Peyer's patch (tissue), 4 donors: ENCODE results near the gene SEH1L. TPM values are rescaled to one million over a fixed set of nuclear protein-coding genes. Genes with fewer than 3 reads are reported as not detected.

ENCODE experiments used
- DNase-seq, 3 donors: peaks; one replicate each; pipeline ENCODE4 v3.0.0-alpha.2; 2017 to 2019
- H3K27ac ChIP-seq, 4 donors: fragments of 200-600 bp; sonication (generic); one replicate each; pipeline ENCODE4 v1.5.1; 2016 to 2019
- H3K27me3 ChIP-seq, 2 donors: fragments of 200-600 bp; sonication (generic); one replicate each; pipeline ENCODE4 v1.5.1; 2019
- H3K36me3 ChIP-seq, 3 donors: fragments of 200-600 bp; sonication (generic); one replicate each; pipeline ENCODE4 v1.5.1; 2016 to 2019
- H3K4me1 ChIP-seq, 4 donors: fragments of 200-600 bp; sonication (generic); one replicate each; pipeline ENCODE4 v1.5.1; 2016 to 2019
- H3K4me3 ChIP-seq, 4 donors: fragments of 200-600 bp; sonication (generic); 1 replicate in 3 of 4; 2 replicates in 1 of 4; pipeline ENCODE4 v1.5.1; 2016 to 2019; ENCODE audit warnings: mild to moderate bottlenecking in 1 of 4
- H3K9me3 ChIP-seq, 4 donors: fragments of 200-600 bp; sonication (generic); one replicate each; pipeline ENCODE4 v1.5.1; 2016 to 2019; ENCODE audit warnings: mild to moderate bottlenecking in 1 of 4
- POLR2A ChIP-seq, 2 donors: fragments of 450-650 bp; IDR thresholded peaks; one replicate each; pipeline ENCODE4 v1.5.1; 2017; ENCODE audit warnings: antibody characterized with exemption in 2 of 2, mild to moderate bottlenecking in 2 of 2, moderate library complexity in 2 of 2
- total RNA-seq, 4 donors: library from RNA; depleted of rRNA; stranded (reverse); fragments of >200 nt; gene quantifications; one replicate each; pipeline ENCODE4 v1.1.0, GENCODE V29; 2016
- TF ChIP-seq, protein P1 (sequence below), 6 experiments: fragments of 450-650 bp in 4 of 6; fragments of 200-600 bp in 2 of 6; sonication (generic) in 1 of 6; IDR thresholded peaks; one replicate each; pipeline ENCODE4 v1.5.1; 2017 to 2019; ENCODE audit warnings: antibody characterized with exemption in 6 of 6, mild to moderate bottlenecking in 3 of 6, moderate library complexity in 1 of 6

SEH1L gene
- total RNA-seq, 4 donors from 2014 or later, result 18.6 to 38.0 (median 25.3) TPM

DNA sequence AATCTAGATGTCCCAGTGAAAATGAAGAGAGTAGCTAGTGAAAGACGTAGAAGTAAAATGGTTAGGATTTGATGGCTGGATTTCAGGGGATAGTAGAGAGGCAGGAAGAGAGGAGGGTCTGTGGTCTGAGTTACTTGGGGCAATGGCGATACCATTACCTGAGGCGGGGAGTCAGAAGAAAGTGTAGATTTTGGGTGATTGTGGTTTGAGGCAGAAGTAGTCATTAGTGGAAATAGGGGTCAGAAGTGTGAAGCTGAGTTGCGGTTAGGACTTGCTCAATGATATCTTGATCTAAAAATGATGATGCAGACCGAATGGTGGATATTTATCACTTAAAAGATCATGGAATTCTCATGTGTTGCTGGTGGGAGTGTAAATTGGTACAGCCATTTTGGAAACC is 84.4 kb downstream of the SEH1L start:
- no peaks in the 10 kb centered on the region for H3K27me3 ChIP-seq
- DNase-seq, result no peak
- H3K36me3 ChIP-seq, result peaks cover 0 to 37% (median 0%) of the 10 kb centered on the region in 3 donors
- no peak overlapping the region for H3K4me3 ChIP-seq
- H3K9me3 ChIP-seq, result no peaks in the 10 kb centered on the region
- no peak overlapping the region for H3K27ac ChIP-seq
- H3K4me1 ChIP-seq, result no peaks in the 10 kb centered on the region
- no peak for TF ChIP-seq POLR2A (IDR thresholded peaks at IDR 0.05)
- TF ChIP-seq, protein P1, sequence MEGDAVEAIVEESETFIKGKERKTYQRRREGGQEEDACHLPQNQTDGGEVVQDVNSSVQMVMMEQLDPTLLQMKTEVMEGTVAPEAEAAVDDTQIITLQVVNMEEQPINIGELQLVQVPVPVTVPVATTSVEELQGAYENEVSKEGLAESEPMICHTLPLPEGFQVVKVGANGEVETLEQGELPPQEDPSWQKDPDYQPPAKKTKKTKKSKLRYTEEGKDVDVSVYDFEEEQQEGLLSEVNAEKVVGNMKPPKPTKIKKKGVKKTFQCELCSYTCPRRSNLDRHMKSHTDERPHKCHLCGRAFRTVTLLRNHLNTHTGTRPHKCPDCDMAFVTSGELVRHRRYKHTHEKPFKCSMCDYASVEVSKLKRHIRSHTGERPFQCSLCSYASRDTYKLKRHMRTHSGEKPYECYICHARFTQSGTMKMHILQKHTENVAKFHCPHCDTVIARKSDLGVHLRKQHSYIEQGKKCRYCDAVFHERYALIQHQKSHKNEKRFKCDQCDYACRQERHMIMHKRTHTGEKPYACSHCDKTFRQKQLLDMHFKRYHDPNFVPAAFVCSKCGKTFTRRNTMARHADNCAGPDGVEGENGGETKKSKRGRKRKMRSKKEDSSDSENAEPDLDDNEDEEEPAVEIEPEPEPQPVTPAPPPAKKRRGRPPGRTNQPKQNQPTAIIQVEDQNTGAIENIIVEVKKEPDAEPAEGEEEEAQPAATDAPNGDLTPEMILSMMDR (IDR thresholded peaks at IDR 0.05), result no peak

DNA sequence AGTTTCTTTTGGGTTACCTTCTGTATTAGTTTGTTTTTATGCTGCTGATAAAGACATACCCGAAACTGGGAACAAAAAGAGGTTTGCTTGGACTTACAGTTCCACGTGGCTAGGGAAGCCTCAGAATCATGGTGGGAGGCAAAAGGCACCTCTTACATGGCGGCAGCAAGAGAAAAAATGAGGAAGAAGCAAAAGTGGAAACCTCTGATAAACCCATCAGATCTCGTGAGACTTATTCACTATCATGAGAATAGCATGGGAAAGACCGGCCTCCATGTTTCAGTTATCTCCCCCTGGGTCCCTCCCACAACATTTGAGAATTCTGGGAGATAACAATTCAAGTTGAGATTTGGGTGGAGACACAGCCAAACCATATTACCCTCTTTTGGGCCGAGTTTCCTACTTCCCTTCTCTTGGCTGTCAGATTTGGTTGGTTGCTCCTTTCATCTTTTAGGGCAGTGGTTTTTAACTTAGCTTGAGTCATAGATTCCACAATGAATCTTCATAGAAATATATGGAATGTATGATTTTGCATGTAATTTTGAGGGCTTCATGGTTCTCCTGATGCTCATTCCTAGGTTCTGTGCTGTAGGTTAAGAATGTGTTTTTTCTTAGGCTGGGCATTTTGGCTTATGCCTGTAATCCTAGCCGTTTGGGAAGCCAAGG is 87.6 kb downstream of the SEH1L start:
- no peaks in the 10 kb centered on the region for H3K4me1 ChIP-seq
- DNase-seq, result no peak
- TF ChIP-seq POLR2A (IDR thresholded peaks at IDR 0.05), result no peak
- TF ChIP-seq, protein P1 (IDR thresholded peaks at IDR 0.05), result no peak
- H3K27me3 ChIP-seq, result no peaks in the 10 kb centered on the region
- H3K36me3 ChIP-seq, result peaks cover 0 to 21% (median 0%) of the 10 kb centered on the region in 3 donors
- no peak overlapping the region for H3K27ac ChIP-seq
- no peak overlapping the region for H3K4me3 ChIP-seq
- H3K9me3 ChIP-seq, result no peaks in the 10 kb centered on the region

- TF ChIP-seq, protein P1 (IDR thresholded peaks at IDR 0.05), result no peak
- TF ChIP-seq POLR2A (IDR thresholded peaks at IDR 0.05), result no peak
- Histone ChIP-seq H3K4me1 (no peaks in the 10 kb centered on the region), H3K27me3 (no peaks in the 10 kb centered on the region), H3K36me3 (peaks cover 0 to 19% (median 0%) of the 10 kb centered on the region in 3 donors), H3K9me3 (no peaks in the 10 kb centered on the region), H3K4me3 (no peak overlapping the region), H3K27ac (no peak overlapping the region)
- DNase-seq, result no peak
Measured at GRCh38 chr18:13036622-13037320, 89.0 kb downstream of the SEH1L start.

Other genes starting within 250 kb of the SEH1L start
- gene CEP76, start 245.3 kb upstream of the SEH1L start, total RNA-seq, result 10 to 100 TPM; 11.5 to 28.2 (median 15.5) TPM
- gene PSMG2, start 245.0 kb upstream of the SEH1L start, total RNA-seq, result 10 to 100 TPM; 49.2 to 55.3 (median 51.2) TPM
- 10 to 100 TPM; 28.9 to 43.7 (median 29.3) TPM for gene PTPN2, start 63.8 kb upstream of the SEH1L start, total RNA-seq
- gene CEP192, start 43.4 kb downstream of the SEH1L start, total RNA-seq, result 10 to 100 TPM; 21.9 to 44.6 (median 36.9) TPM